Skeletal muscle satellite cell (primary cell): ENCODE measurements around the gene C2orf81.
"Not testable (repeated sequence)": the region's sequence is repeated elsewhere in the genome, so short reads cannot be mapped to it uniquely, and the experiment has no call there.

Experiments used
- H3K27me3 ChIP-seq: 2 replicates; pipeline ENCODE4 v1.7.0; 2013; ENCODE audit warnings: low read length; ENCODE audit not compliant: control insufficient read depth, insufficient read depth
- H3K36me3 ChIP-seq: 2 replicates; pipeline ENCODE4 v1.7.0; 2013; ENCODE audit warnings: mild to moderate bottlenecking, control low read depth, low read length; ENCODE audit not compliant: insufficient read depth
- H3K4me1 ChIP-seq: 2 replicates; pipeline ENCODE4 v1.7.0; 2013; ENCODE audit warnings: low read length; ENCODE audit not compliant: control insufficient read depth, insufficient read depth
- H3K4me2 ChIP-seq: 2 replicates; pipeline ENCODE4 v1.7.0; 2013; ENCODE audit warnings: mild to moderate bottlenecking, low read length
- H3K4me3 ChIP-seq: 2 replicates; pipeline ENCODE4 v1.7.0; 2013; ENCODE audit warnings: low read length
- H3K9ac ChIP-seq: 2 replicates; pipeline ENCODE4 v1.7.0; 2013; ENCODE audit warnings: mild to moderate bottlenecking, low read depth, low read length, moderate library complexity
- H3K9me3 ChIP-seq: replicated peaks from 2 replicates; pipeline ENCODE4 v1.7.0; 2013; ENCODE audit warnings: mild to moderate bottlenecking, control low read depth, low read length

C2orf81 gene

DNA sequence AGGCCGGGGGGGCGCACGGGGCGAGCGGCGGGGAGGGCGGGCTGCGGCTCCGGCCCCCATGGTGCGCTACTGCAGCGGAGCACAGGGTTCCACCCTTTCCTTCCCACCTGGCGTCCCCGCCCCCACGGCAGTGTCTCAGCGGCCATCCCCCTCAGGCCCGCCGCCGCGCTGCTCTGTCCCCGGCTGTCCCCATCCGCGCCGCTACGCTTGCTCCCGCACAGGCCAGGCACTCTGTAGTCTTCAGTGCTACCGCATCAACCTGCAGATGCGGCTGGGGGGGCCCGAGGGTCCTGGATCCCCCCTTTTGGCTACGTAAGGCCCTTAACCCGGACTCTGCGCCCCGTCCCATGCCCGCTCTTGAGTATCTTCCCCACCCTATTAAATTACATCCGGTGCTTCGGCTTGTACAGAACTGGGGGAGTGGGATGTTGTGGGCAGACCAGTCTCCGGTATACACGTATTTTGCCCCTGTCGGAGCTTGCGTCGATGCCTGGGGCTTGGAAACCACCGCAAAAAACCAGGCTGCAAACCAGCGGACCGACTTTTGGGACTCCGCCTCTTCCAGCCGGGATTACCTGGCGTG lies 36.2 kb upstream of the C2orf81 start:
- H3K4me1 ChIP-seq: peaks cover 25% of the 10 kb centered on the region

DNA sequence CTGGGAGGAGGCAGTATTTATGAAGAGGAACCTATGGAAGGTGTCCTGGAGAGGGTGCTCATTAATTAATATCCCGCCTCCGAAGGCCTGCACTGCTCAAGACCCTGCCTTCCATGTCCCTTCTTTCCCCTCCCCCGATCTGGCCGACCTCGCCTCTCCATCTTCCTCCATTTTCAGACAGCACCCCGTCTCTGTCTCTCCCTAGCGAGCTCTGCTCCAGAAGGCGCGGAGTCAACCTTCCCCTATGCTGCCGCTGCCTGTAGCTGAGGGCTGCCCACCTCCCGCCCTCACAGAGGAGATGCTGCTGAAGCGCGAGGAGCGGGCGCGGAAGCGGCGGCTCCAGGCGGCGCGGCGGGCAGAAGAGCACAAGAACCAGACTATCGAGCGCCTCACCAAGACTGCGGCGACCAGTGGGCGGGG lies 35.7 kb upstream of the C2orf81 start:
- H3K36me3 ChIP-seq: peaks cover 16% of the 10 kb centered on the region
- H3K9ac ChIP-seq: peak overlapping the region; percentile 68
- H3K9me3 ChIP-seq: no peaks in the 10 kb centered on the region
- no peaks in the 10 kb centered on the region for H3K27me3 ChIP-seq
- H3K4me1 ChIP-seq: peaks cover 25% of the 10 kb centered on the region
- peak overlapping the region; percentile 67 for H3K4me3 ChIP-seq
- peak overlapping the region; percentile 81 for H3K4me2 ChIP-seq

More for the DNA sequence above, 36.2 kb upstream of the C2orf81 start:
- Histone ChIP-seq H3K27me3 (no peaks in the 10 kb centered on the region), H3K9ac (peak overlapping the region; percentile 77), H3K4me3 (peak overlapping the region; percentile 67), H3K4me2 (peak overlapping the region; percentile 81), H3K36me3 (peaks cover 21% of the 10 kb centered on the region), H3K9me3 (no peaks in the 10 kb centered on the region)

DNA sequence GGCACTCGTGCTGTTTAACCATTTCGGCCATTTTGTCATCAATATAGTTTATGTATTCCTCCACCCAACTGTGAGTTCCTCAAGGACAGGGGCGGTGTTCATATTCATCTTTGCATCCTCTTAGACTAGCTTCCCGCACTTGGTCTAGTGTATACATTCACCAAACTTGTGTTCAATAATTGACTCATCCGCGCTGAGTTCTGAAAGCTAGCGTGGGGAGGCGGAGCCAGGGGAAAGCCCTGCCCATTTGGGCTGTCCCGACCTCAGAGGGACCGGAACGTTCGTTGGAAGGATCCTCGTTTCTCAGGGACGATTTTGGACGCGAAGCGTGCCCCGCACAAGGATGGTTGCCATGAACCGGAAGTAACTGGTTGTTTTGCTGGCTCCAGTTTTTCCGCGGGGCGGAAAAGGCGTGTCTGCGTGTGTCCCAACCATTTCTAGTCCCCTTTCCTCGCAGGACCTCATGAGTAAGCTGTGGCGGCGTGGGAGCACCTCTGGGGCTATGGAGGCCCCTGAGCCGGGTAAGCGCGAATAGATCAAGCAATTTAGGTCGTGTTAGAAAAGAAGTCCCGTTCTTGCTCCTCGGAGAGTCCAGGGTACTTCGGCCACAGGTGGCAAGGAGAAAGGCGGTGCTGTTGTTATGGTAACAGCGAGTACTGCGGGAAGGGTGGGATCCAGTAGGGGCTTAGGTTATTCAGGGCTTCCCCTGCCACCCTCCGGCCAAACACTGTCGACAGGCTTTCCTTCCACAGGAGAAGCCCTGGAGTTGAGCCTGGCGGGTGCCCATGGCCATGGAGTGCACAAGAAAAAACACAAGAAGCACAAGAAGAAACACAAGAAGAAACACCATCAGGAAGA lies 33.5 kb upstream of the C2orf81 start, which contains the start of gene INO80B:
Gene INO80B, plus strand, starts transcription at position 434 of the 858 bp plus-strand sequence. Its CDS starts 30 bp downstream, at position 464.
- Histone ChIP-seq H3K4me3 (peak within 1 kb of the TSS; percentile 90), H3K9me3 (no peaks in the 10 kb centered on the region), H3K9ac (peak within 1 kb of the TSS; percentile 85), H3K4me2 (peak within 1 kb of the TSS; percentile 96), H3K36me3 (peaks cover 5% of the 10 kb centered on the region), H3K4me1 (peaks cover 25% of the 10 kb centered on the region), H3K27me3 (no peaks in the 10 kb centered on the region)

DNA sequence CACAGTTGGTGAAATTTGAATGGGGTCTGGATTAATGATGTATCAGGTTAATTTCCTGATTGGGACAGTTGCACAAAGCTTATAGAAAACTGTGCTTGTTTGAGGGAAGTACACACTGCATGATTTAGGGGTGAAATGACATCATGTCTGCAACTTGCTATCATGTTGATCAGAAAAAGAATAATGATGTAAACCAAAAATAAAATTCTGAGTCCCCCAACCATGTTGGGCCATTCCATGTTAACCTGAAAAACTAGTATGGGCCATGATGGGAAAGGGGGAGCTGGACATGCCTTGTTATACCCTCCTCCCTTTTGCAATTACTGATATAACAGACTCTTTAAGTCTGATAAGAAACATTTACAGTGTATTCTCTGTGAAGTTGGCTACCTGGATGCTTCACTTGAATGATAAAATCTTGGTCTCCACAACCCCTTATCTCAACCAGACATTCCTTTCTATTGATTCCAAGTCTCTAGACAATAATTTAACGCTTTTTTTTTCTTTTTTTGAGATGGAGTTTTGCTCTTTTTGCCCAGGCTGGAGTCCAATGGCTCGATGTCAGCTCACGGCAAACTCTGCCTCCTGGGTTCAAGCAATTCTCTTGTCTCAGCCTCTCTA lies 29.3 kb upstream of the C2orf81 start:
- Histone ChIP-seq H3K4me2 (no peak overlapping the region), H3K9me3 (no peaks in the 10 kb centered on the region), H3K4me3 (no peak overlapping the region), H3K4me1 (peaks cover 9% of the 10 kb centered on the region), H3K9ac (no peak overlapping the region), H3K36me3 (no peaks in the 10 kb centered on the region), H3K27me3 (no peaks in the 10 kb centered on the region)

DNA sequence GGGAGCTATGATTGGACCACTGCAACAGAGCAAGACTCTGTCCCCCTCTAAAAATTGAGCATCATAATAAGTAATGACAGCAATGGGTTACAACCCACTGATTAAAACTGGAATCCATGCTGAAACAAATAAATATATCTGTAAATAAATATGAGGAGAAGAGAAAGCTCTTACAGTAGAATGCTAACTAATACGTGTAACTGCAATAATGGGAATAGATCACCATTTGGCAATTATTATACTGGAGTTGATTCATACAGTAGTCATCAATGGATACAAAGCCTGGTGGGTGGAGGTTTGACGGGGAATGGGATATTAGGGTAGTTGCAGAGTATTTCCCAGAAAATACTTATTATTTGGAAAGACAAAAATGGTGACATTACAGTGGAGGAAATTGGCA lies 27.4 kb upstream of the C2orf81 start:
- H3K36me3 ChIP-seq: no peaks in the 10 kb centered on the region
- H3K4me1 ChIP-seq: peaks cover 9% of the 10 kb centered on the region
- H3K4me2 ChIP-seq: no peak overlapping the region
- no peaks in the 10 kb centered on the region for H3K9me3 ChIP-seq
- H3K27me3 ChIP-seq: peaks cover 8% of the 10 kb centered on the region
- H3K4me3 ChIP-seq: no peak overlapping the region
- no peak overlapping the region for H3K9ac ChIP-seq

DNA sequence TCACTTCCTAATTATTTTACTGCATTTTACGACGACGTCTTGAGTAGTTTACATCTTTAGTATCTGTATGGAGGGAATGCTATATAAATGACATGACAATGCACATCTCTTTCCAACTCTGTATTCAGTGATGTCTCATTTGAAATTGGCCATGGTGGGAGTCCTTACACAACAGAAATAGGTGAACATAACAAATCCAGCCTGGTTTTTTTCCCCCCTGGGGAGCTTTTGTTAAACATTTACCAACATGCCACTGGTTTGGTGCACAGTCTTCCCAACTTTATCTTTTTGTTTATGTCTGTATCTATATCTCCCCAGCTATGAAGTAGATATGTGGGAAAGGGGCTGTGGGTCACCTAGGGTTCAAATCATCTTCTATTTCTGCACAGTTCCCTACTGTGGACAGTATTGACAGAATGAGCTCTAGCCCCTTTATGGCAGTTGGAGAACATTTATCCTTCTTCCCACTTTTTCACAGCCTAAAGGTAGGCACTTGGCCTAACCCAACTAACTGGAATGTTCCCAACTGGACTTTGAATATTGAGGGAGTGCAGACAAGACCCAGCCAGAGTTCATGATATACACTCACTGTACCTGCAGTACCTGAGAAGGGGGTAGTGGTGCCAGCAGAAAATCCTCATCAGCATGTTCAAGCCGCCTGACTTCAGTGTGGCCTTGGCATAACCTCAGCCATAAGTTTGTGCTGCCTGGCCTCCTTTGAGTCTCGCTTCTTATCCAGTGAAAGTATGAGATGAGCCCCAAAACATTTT lies 26.0 kb upstream of the C2orf81 start:
- Histone ChIP-seq H3K4me3 (no peak overlapping the region), H3K4me1 (peaks cover 10% of the 10 kb centered on the region), H3K9ac (no peak overlapping the region), H3K36me3 (no peaks in the 10 kb centered on the region), H3K27me3 (peaks cover 8% of the 10 kb centered on the region), H3K9me3 (no peaks in the 10 kb centered on the region), H3K4me2 (no peak overlapping the region)

DNA sequence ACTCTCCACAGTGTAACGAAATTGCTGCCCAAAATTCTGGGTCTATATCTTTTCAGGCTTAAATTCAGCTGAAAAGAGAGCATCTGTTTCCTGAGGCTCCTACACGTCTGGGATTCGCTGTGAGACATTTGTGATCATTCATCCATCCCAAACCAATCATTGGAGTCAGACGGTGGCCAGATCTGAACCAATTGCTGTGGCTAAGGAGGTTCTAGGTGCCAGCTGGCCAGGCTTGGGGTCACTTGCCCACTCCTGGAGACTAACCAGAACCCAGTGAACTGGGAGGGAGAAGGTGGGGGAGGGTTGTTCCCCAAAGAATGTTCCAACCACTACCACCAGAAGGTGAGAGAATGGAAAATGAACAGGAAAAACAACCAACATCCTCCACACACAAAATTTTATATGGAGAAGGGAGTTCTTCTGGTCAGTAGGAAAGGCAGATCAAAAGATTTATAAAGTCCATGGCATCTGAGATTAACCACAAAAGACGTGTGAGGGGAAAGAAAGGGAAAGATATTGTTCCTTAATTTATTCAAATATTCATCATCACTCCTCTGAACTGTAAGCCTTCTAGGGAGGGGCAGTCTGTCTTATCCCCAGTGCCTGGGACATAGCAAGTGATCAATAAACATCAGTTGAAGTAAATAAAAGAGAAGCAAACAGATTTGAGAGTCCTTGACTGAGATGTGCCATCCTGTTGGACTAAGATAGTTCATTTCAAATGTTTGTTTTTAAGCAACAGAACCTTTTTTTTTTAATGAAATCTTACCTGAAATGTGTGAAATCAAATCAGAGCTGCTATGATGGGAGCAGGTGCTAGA lies 23.3 kb upstream of the C2orf81 start:
- H3K4me3 ChIP-seq: no peak overlapping the region
- peaks cover 19% of the 10 kb centered on the region for H3K27me3 ChIP-seq
- H3K9me3 ChIP-seq: no peaks in the 10 kb centered on the region
- peak overlapping the region; percentile 50 for H3K4me2 ChIP-seq
- no peaks in the 10 kb centered on the region for H3K36me3 ChIP-seq
- H3K4me1 ChIP-seq: peaks cover 25% of the 10 kb centered on the region
- no peak overlapping the region for H3K9ac ChIP-seq

DNA sequence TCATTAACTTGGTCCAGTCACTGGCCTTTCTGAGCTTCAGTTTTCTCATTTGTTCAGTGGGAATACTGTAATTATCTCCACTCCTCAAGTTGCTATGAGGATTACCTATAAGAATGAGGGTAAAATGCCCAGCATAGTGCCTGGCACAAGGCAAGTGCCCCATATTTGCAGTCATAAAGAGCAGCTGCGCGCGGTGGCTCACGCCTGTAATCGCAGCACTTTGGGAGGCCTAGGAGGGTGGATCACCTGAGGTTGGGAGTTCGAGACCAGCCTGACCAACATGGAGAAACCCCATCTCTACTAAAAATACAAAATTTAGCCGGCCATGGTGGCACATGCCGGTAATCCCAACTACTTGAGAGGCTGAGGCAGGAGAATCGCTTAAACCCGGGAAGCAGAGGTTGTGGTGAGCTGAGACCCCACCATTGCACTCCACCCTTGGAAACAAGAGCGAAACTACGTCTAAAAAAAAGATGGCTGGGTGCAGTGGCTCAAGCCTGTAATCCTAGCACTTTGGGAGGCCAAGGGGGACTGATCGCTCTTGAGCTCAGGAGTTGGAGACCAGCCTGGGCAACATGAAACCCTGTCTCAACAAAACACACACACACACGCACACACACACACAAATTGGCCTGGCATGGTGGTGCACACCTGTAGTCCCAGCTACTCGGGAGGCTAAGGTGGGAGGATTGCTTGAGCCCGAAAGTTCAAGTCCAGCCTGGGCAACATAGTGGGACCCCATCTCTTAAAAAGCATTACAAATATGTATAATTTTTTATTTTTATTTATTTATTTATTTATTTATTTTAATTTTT lies 21.3 kb upstream of the C2orf81 start:
- Histone ChIP-seq H3K4me1 (peaks cover 45% of the 10 kb centered on the region), H3K27me3 (peaks cover 19% of the 10 kb centered on the region), H3K4me2 (peak overlapping the region; percentile 43)
- H3K4me3 ChIP-seq, H3K9me3 ChIP-seq, H3K36me3 ChIP-seq, H3K9ac ChIP-seq: not testable (repeated sequence)

DNA sequence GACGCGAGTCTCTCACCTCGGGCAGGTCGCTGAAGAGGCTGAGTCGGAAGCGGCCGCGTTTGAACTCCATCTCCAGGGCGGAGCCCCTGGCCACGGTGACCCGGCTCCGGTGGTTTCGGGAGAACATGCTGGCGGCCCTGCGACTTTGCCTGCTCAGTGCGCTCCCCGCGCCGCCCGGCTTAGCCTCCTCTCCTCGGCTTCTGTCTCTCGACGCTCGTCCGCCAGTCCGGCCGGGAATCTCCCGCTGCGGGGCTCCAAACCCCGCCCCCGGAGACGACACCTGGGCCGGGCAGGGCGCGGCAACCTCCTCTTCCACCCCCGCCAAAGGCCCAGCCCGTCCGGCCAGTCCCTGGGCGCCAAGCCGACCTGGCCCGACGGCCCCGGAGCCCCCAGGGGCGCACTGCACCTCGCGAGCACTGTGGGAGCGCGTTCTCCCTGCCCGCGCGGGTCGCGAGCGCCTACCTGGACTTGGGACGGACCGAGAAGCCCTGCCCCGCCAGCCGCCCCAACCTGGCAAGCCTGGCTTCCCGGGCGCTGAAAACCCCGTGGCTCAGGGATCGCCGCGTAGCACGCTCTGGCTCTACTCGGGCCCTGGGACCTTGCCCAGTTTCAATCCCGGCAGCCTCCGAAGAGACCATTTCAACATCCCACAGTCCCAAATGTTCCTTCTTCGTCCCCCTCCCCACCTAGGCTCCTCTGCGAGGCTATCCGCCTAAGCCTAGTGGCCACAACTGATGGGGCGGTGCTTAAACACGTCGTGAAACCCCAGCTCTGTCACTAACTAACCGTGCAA lies 20.5 kb upstream of the C2orf81 start, which contains the start of gene RTKN:
Gene RTKN, minus strand, starts transcription at position 248 of the 793 bp plus-strand sequence. Its CDS starts 121 bp downstream, at position 127.
- Histone ChIP-seq H3K9ac (peak within 1 kb of the TSS; percentile 84), H3K4me2 (peak within 1 kb of the TSS; percentile 97)

More for the DNA sequence above, 20.5 kb upstream of the C2orf81 start, which contains the start of gene RTKN:
- Histone ChIP-seq H3K27me3 (peaks cover 19% of the 10 kb centered on the region), H3K36me3 (no peaks in the 10 kb centered on the region), H3K4me1 (peaks cover 52% of the 10 kb centered on the region), H3K4me3 (peak within 1 kb of the TSS; percentile 74), H3K9me3 (no peaks in the 10 kb centered on the region)
